Breast epithelium (tissue), 3 donors: Measurements from ENCODE around the gene TTC7B.

Source experiments
- CTCF ChIP-seq, 3 donors: fragments of 450-650 bp; IDR thresholded peaks; one replicate each; pipeline ENCODE4 v1.5.1; 2016 to 2017; ENCODE audit warnings: antibody characterized with exemption in 3 of 3, mild to moderate bottlenecking in 3 of 3, moderate library complexity in 3 of 3
- POLR2A ChIP-seq: fragments of 450-650 bp; IDR thresholded peaks from one replicate; pipeline ENCODE4 v1.6.1; 2016; ENCODE audit warnings: antibody characterized with exemption, mild to moderate bottlenecking, moderate library complexity
- POLR2AphosphoS5 ChIP-seq, 3 donors: sonication (generic); formaldehyde crosslinking; IDR thresholded peaks; one replicate each; pipeline ENCODE4 v1.6.1; 2017; ENCODE audit warnings: antibody characterized with exemption in 3 of 3

GRCh38 chr14:90674043-90674670, 142.1 kb downstream of the TTC7B start:
- TF ChIP-seq CTCF (IDR thresholded peaks at IDR 0.05) (no peak), POLR2A (no peak), POLR2AphosphoS5 (IDR thresholded peaks at IDR 0.05) (no peak)
